Urinary bladder (tissue), 4 donors: ENCODE data around the gene MAP4K1. TPM values are rescaled to one million over a fixed set of nuclear protein-coding genes. Genes with fewer than 3 reads are reported as not detected.
A peak's percentile ranks its signal among the peaks of the same experiment; 100 is the strongest.

Source experiments
- DNase-seq: peaks from one replicate; pipeline ENCODE4 v3.0.0-alpha.2; 2015; ENCODE audit errors: extremely low spot score
- H3K27ac ChIP-seq: one replicate; pipeline ENCODE4 v1.5.1; 2013; ENCODE audit warnings: low read depth, mild to moderate bottlenecking, moderate library complexity
- H3K36me3 ChIP-seq: one replicate; pipeline ENCODE4 v1.6.1; 2013; ENCODE audit warnings: mild to moderate bottlenecking, moderate library complexity; ENCODE audit not compliant: insufficient read depth
- H3K4me1 ChIP-seq: one replicate; pipeline ENCODE4 v1.6.1; 2013; ENCODE audit warnings: mild to moderate bottlenecking, moderate library complexity; ENCODE audit not compliant: insufficient read depth
- H3K4me3 ChIP-seq: one replicate; pipeline ENCODE4 v1.5.1; 2013; ENCODE audit warnings: low read depth, low read length
- WGBS: extraction: QIAGEN DNeasy Blood & Tissue Kit; methylation state at CpG from one replicate; pipeline ENCODE4 v1.1.7; 2013; 5-methylcytosine and 5-hydroxymethylcytosine counted together
- polyA plus RNA-seq: library from polyadenylated mRNA; stranded (reverse); fragments of 200-250 nt; gene quantifications from one replicate; pipeline ENCODE4 v1.2.3, GENCODE V29; 2013
- total RNA-seq: library from RNA; depleted of rRNA; stranded (reverse); fragments of >200 nt; gene quantifications from one replicate; pipeline ENCODE4 v1.2.3, GENCODE V29; 2014
- donor health status: healthy with polysubstance abuse.
- donor health status: healthy.

MAP4K1 gene
- total RNA-seq (2.2 TPM), polyA plus RNA-seq (1.9 TPM)

DNA sequence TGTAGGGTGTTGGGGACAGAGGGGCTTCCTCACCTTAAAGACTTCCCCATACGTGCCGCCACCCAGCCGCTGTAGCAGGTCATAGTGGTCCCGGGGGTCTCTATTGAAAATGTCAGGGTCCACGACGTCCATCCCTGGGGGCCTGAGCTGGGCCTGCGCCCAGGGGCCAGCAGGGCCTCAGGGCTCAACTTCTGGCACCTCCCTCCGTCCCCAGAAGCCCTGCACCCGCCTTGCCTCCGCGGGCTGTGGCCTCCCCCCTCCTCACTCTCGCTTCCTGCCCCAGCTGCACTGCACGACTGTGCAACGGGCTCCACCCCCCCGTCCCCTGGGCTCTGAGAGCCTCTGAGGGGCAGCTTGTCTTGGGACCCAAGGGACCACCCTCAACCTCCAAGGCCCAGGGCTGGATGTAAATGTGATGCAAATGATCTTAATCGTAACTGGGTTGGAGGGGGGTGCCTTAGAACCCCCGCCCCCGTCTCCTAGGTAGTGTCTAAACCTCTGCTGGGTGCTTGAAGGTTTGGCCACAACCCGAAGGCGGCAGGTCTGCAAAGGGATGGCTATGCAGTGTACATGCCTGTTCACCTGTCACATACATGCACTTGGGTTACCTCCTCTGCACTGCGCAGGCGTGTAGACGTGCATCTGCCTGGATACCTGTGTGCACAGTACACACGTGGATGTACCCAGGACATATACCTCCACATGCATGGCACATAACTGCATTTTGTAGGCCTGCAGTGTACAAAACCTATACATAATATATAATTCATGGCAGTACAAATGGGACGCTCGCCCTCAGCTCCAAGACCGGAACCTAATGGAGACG, at the start of gene MAP4K1:
TSS of gene MAP4K1 (minus strand) at position 190 of the 826 bp plus-strand sequence. CDS start at position 132, 58 bp downstream.
- DNase-seq = no peak
- no peak within 1 kb of the TSS for H3K27ac ChIP-seq

GRCh38 chr19:38666663-38667511, 49.1 kb upstream of the MAP4K1 start:
- H3K4me3 ChIP-seq = no peak overlapping the region
- H3K27ac ChIP-seq = peak overlapping the region; percentile 56
- DNase-seq = no peak
- no peaks in the 10 kb centered on the region for H3K4me1 ChIP-seq
- 27% methylated on average over 10 of the region's 10 CpGs for WGBS
- H3K36me3 ChIP-seq = no peaks in the 10 kb centered on the region

More for the DNA sequence above, at the start of gene MAP4K1:
- Histone ChIP-seq H3K36me3 (peaks cover 2% of the 10 kb centered on the region), H3K4me1 (no peaks in the 10 kb centered on the region), H3K4me3 (peak within 1 kb of the TSS; percentile 75)
- 25% methylated on average over 28 of the region's 28 CpGs for WGBS

DNA sequence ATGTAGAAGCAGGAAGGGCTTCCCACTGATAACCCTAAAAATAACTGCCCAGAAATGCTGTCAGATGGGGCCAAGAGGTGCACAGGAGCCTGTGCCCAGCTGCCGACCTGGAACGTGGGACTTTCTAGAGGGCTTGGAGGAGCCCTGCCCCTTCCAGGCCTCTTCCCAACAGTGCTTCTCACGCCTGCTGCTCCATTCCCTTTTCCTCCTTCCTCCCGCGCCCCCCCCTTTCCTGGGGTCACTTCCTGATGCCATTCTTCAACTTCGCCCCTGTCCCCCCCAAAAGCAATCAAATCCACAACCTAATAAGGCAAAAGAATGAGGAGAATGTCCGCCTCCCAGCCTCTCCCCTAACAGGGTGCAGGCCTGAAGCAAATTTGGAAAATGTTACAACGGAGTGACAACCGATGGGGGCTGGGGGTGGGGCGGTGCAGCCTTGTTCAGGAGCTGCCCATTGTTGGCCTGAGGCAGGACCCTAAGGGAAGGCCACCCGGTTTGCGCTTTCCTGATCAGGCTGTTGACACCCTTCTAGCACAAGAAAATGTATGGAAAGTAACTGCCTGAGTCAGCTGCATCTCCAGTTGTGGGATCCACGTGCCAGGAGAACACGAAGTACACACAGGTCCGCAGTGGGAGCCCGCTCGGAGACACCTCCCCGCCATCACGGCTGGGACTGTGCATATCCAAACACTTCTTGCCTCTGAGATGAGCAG, 48.4 kb upstream of the MAP4K1 start:
- Histone ChIP-seq H3K27ac (peak overlapping the region; percentile 56), H3K4me1 (no peaks in the 10 kb centered on the region), H3K36me3 (no peaks in the 10 kb centered on the region), H3K4me3 (no peak overlapping the region)
- WGBS = 36% methylated on average over 19 of the region's 19 CpGs
- DNase-seq = no peak

DNA sequence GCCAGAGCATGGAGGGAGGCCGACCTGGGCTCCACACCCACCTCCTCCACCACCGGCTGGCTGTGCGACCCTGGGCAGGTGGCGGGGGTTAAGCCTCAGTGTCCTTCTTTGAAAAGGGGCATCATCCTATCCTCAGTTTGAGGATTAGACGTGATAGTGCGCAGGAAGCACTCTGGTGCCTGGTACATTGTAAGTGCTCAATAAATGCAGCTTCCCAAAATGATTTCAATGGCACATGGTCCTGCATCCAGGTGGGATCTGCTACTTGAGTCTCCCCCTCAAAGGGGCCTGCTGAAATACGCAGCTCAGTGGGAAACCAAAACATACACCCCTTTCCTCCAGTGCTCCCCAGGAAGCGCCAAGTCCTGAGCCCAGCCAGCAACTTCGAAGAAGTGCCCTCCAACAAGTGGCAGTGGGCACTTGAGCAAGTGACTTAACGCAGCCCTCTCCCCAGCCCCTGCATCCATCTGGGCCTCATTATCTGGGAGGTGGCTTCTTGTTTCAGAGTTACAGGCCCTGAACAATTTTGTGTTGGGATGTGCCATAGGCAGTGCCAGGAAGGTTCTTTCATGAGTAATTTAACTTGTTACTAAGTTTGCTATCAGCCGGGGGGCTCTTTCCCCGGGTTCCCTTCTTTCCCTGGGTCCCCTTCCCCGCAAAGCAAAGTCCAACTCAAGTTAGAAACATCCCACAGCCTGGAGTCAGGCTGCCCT, 47.6 kb upstream of the MAP4K1 start:
- Histone ChIP-seq H3K4me1 (no peaks in the 10 kb centered on the region), H3K4me3 (no peak overlapping the region), H3K27ac (peak overlapping the region; percentile 56), H3K36me3 (no peaks in the 10 kb centered on the region)
- DNase-seq = no peak
- 70% methylated on average over 13 of the region's 13 CpGs for WGBS

GRCh38 chr19:38664503-38665211, 46.9 kb upstream of the MAP4K1 start:
- Histone ChIP-seq H3K27ac (peak overlapping the region; percentile 5), H3K4me1 (no peaks in the 10 kb centered on the region), H3K36me3 (no peaks in the 10 kb centered on the region), H3K4me3 (no peak overlapping the region)
- DNase-seq = no peak
- 36% methylated on average over 7 of the region's 7 CpGs for WGBS

GRCh38 chr19:38663957-38664502, 46.3 kb upstream of the MAP4K1 start:
- H3K36me3 ChIP-seq = no peaks in the 10 kb centered on the region
- H3K27ac ChIP-seq = peak overlapping the region; percentile 5
- 46% methylated on average over 19 of the region's 19 CpGs for WGBS
- no peak overlapping the region for H3K4me3 ChIP-seq
- no peaks in the 10 kb centered on the region for H3K4me1 ChIP-seq
- DNase-seq = no peak

DNA sequence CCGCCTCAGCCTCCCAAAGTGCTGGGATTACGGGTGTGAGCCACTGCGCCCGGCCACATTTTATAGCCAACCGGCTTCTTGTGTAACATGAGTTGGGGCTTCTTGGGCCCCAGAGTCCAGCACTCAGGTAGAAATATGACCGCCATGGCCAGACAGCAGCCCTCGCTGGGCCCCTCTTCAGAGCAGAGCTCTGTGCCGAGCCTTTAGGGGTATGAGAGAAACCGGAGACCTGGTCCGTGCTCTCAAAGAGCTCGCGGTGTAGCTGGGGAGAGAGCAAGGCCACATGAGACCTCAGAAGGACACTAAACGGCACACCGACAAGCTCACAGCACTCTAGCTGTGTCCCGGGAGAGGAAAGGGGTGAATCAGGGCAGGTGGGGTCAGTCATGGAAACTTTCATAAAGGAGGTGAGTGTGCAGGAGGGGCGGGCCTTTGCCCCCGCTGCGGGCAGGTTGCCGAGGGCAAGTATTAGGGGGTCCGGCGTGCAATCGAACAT, 45.5 kb upstream of the MAP4K1 start:
- H3K4me1 ChIP-seq = no peaks in the 10 kb centered on the region
- no peak for DNase-seq
- no peak overlapping the region for H3K4me3 ChIP-seq
- H3K27ac ChIP-seq = peak overlapping the region; percentile 18
- no peaks in the 10 kb centered on the region for H3K36me3 ChIP-seq
- 77% methylated on average over 22 of the region's 22 CpGs for WGBS

- no peaks in the 10 kb centered on the region for H3K4me1 ChIP-seq
- WGBS = 61% methylated on average over 7 of the region's 7 CpGs
- no peaks in the 10 kb centered on the region for H3K36me3 ChIP-seq
- DNase-seq = no peak
- no peak overlapping the region for H3K4me3 ChIP-seq
- H3K27ac ChIP-seq = no peak overlapping the region
Measured at GRCh38 chr19:38662537-38663155, 44.9 kb upstream of the MAP4K1 start.

- H3K36me3 ChIP-seq = no peaks in the 10 kb centered on the region
- 20% methylated on average over 1 of the region's 1 CpG for WGBS
- H3K4me1 ChIP-seq = no peaks in the 10 kb centered on the region
- no peak for DNase-seq
- peak overlapping the region; percentile 35 for H3K27ac ChIP-seq
- H3K4me3 ChIP-seq = no peak overlapping the region
Measured at GRCh38 chr19:38661996-38662395, 44.2 kb upstream of the MAP4K1 start.

DNA sequence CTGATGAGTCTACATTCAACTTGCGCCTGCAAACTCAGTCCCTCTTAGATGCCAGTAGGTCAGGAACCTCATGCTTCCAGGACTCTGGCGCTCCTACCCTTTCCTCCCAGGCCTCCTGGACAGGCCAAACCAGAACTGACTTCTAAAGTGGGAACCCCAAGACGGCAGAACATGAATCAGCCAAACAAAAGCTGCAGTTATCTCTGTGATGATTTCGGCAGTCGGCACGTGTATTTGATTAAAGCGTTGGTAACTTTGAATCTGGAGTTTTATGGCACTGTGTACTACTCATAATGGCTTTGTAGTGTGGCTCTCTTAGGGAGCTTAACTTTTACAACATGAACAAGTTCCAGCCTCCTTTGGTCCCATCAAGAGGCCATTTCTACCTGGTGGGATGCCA, 43.4 kb upstream of the MAP4K1 start:
- H3K4me3 ChIP-seq = no peak overlapping the region
- H3K4me1 ChIP-seq = no peaks in the 10 kb centered on the region
- WGBS = 52% methylated on average over 7 of the region's 7 CpGs
- H3K27ac ChIP-seq = peak overlapping the region; percentile 27
- DNase-seq = no peak
- no peaks in the 10 kb centered on the region for H3K36me3 ChIP-seq

DNA sequence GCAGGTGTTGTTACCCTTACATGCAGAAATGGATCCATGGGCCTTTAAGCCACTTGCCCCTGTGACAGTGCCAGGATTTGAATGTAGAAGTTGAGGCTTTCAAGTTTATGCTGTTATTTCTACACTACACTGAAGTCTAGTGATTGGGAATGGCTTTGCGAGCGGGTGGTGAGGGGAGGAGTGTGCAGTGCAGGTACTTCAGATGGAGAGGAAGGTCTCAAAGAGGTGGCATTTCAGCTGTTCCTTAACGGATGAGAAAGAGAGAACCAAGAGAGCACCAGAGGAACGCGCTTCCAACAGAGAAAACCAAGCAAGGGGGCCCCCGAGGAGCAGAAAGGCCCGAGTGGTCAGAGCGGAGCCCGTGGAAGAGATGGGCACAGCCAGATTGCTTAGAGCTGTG, 43.0 kb upstream of the MAP4K1 start:
- Histone ChIP-seq H3K4me3 (no peak overlapping the region), H3K27ac (no peak overlapping the region), H3K4me1 (no peaks in the 10 kb centered on the region), H3K36me3 (no peaks in the 10 kb centered on the region)
- no peak for DNase-seq
- 74% methylated on average over 9 of the region's 9 CpGs for WGBS
